Measurements from ENCODE around the gene PGBD1. TPM values are rescaled to one million over a fixed set of nuclear protein-coding genes. Genes with fewer than 3 reads are reported as not detected.
"Not testable (repeated sequence)": the region's sequence is repeated elsewhere in the genome, so short reads cannot be mapped to it uniquely, and the experiment has no call there.

PGBD1 gene
- polyA plus RNA-seq, 10 donors = 5.2 to 9.1 (median 6.8) TPM

- DNase-seq = peak; percentile 91 to 98 (median 94)
These were observed 14.2 kb upstream of the PGBD1 start, which contains the start of gene ZSCAN26 for GRCh38 chr6:28266962-28267694. Gene ZSCAN26 (plus strand): TSS chr6:28267143. CDS start chr6:28271920, 4,777 bp downstream.

GRCh38 chr6:28267695-28268059, 13.7 kb upstream of the PGBD1 start:
- DNase-seq = no peak

GRCh38 chr6:28269492-28269891, 11.9 kb upstream of the PGBD1 start:
- DNase-seq = peak in 2 of 3 donors; percentile 5 to 72

GRCh38 chr6:28274888-28275287, 6.5 kb upstream of the PGBD1 start:
- no peak for DNase-seq

- no peak for DNase-seq
These were observed 3.6 kb upstream of the PGBD1 start for GRCh38 chr6:28277746-28278145.

- no peak for DNase-seq
These were observed 631 bp upstream of the PGBD1 start for GRCh38 chr6:28280595-28281287.

- DNase-seq = peak in 1 of 3 donors; percentile 6
These were observed 1.6 kb downstream of the PGBD1 start for GRCh38 chr6:28282926-28283325.

GRCh38 chr6:28291573-28291972, 10.2 kb downstream of the PGBD1 start:
- no peak for DNase-seq

- no peak for DNase-seq
These were observed 14.0 kb downstream of the PGBD1 start for GRCh38 chr6:28295326-28295725.

- no peak for DNase-seq
These were observed 15.2 kb downstream of the PGBD1 start for GRCh38 chr6:28296520-28297060.

GRCh38 chr6:28303570-28303969, 22.2 kb downstream of the PGBD1 start:
- no peak for DNase-seq

- not testable (repeated sequence) for DNase-seq
These were observed 25.0 kb downstream of the PGBD1 start for GRCh38 chr6:28306363-28306762.

GRCh38 chr6:28311139-28311823, 29.9 kb downstream of the PGBD1 start:
- DNase-seq = no peak

- DNase-seq = no peak
These were observed 31.6 kb downstream of the PGBD1 start for GRCh38 chr6:28312939-28313338.

GRCh38 chr6:28315628-28316027, 34.3 kb downstream of the PGBD1 start:
- DNase-seq = no peak

- DNase-seq = not testable (repeated sequence)
These were observed 36.5 kb downstream of the PGBD1 start for GRCh38 chr6:28317866-28318265.

GRCh38 chr6:28322661-28323060, 41.3 kb downstream of the PGBD1 start:
- no peak for DNase-seq

GRCh38 chr6:28323813-28324424, 42.5 kb downstream of the PGBD1 start:
- no peak for DNase-seq

- no peak for DNase-seq
These were observed 45.1 kb downstream of the PGBD1 start for GRCh38 chr6:28326371-28326948.

GRCh38 chr6:28330041-28330440, 48.7 kb downstream of the PGBD1 start:
- no peak for DNase-seq

- no peak for DNase-seq
These were observed 51.7 kb downstream of the PGBD1 start for GRCh38 chr6:28333047-28333446.

GRCh38 chr6:28333599-28334018, 52.2 kb downstream of the PGBD1 start:
- no peak for DNase-seq

All from muscle of back (tissue), 11 donors.